AG04449 (cell line): ENCODE measurements around the gene EFNA5.

Source experiments
- CTCF ChIA-PET: fragments of 350-600 bp; formaldehyde crosslinking; extraction: SDS; loops from one replicate; lab custom pipeline; 2021; ENCODE audit warnings: antibody characterized with exemption; lab: Yijun Ruan, JAX
- POLR2A ChIA-PET: fragments of 400-600, 350-600 bp; formaldehyde crosslinking; extraction: SDS; loops from one replicate; lab custom pipeline; 2020; ENCODE audit warnings: antibody characterized with exemption, inconsistent platforms; lab: Yijun Ruan, JAX
- DNase-seq: peaks from one replicate; pipeline ENCODE4 v3.0.0-alpha.2; 2010; ENCODE audit warnings: low read depth, low spot score
- H3K4me3 ChIP-seq: 2 replicates; pipeline ENCODE4 v1.5.1; 2011; ENCODE audit warnings: low read depth, mild to moderate bottlenecking, control low read depth, low read length
- CTCF ChIP-seq: IDR thresholded peaks from one replicate; pipeline ENCODE4 v1.5.1; 2011; ENCODE audit warnings: mild to moderate bottlenecking, moderate library complexity, low read length, control low read depth, inconsistent platforms; ENCODE audit not compliant: insufficient read depth; ENCODE audit errors: missing control alignments

Gene EFNA5

GRCh38 chr5:107553117-107553555 is 117.6 kb downstream of the EFNA5 start:
- H3K4me3 ChIP-seq = no peak overlapping the region
- ChIA-PET CTCF (interaction anchor here (1.4 kb wide), 1 partner anchor 19 kb away, joined by 7 read pairs; no protein-coding TSS in a partner anchor), POLR2A (no interaction called here)
- DNase-seq = no peak
- TF ChIP-seq CTCF = no peak

GRCh38 chr5:107551088-107551487 is 119.6 kb downstream of the EFNA5 start:
- no peak for DNase-seq
- POLR2A ChIA-PET = no interaction called here
- CTCF ChIA-PET = interaction anchor here (1.0 kb wide), 1 partner anchor 50 kb away, joined by 3 read pairs; no protein-coding TSS in a partner anchor
- no peak for TF ChIP-seq CTCF
- no peak overlapping the region for H3K4me3 ChIP-seq

DNA sequence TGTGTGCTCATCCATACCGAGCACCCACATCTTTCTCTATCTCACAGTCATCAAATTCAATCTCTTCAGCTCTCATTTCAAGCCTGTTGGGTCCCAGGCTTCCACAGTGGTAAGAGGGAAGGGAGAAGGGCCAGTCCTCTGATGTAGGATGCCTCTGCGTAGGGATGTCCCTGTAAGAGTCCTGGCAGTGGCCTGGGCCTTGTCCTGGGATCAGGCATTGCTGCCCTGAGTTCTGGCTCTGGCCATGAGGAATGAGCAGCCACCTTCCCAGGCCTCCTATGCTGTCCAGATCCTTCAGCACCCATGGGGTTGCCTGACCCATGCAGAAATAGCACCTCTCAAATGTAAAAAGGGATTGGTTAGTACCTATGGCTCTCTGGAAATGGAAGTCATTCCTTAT is 121.2 kb downstream of the EFNA5 start:
- no peak overlapping the region for H3K4me3 ChIP-seq
- POLR2A ChIA-PET = no interaction called here
- TF ChIP-seq CTCF = no peak
- CTCF ChIA-PET = no interaction called here
- DNase-seq = no peak

GRCh38 chr5:107548477-107548876 is 122.3 kb downstream of the EFNA5 start:
- ChIA-PET POLR2A (no interaction called here), CTCF (no interaction called here)
- H3K4me3 ChIP-seq = no peak overlapping the region
- no peak for DNase-seq
- no peak for TF ChIP-seq CTCF

- no peak for DNase-seq
- no peak for TF ChIP-seq CTCF
- no peak overlapping the region for H3K4me3 ChIP-seq
- CTCF ChIA-PET = no interaction called here
- POLR2A ChIA-PET = no interaction called here
Measured at GRCh38 chr5:107546719-107547118, 124.0 kb downstream of the EFNA5 start.

- no peak for TF ChIP-seq CTCF
- CTCF ChIA-PET = interaction anchor here (1.2 kb wide), 1 partner anchor 27 kb away, joined by 5 read pairs; no protein-coding TSS in a partner anchor
- POLR2A ChIA-PET = no interaction called here
- no peak for DNase-seq
- no peak overlapping the region for H3K4me3 ChIP-seq
Measured at GRCh38 chr5:107545486-107545885, 125.3 kb downstream of the EFNA5 start.
